Activated T-cell treated with anti-CD3 and anti-CD28 coated beads for 48 hours (primary cell): ENCODE measurements around the gene USP14.

Experiments
- DNase-seq: peaks from one replicate; pipeline ENCODE4 v3.0.0-alpha.2; 2020; ENCODE audit warnings: low read depth

The USP14 gene

GRCh38 chr18:228586-228985, 70.2 kb downstream of the USP14 start:
- no peak for DNase-seq

- DNase-seq, result no peak
Observed at GRCh38 chr18:231563-231962, 73.2 kb downstream of the USP14 start.

GRCh38 chr18:240175-240574, 81.8 kb downstream of the USP14 start:
- no peak for DNase-seq

GRCh38 chr18:245282-245847, 87.0 kb downstream of the USP14 start:
- DNase-seq, result no peak

GRCh38 chr18:248053-248452, 89.7 kb downstream of the USP14 start:
- DNase-seq, result no peak

- no peak for DNase-seq
Observed at GRCh38 chr18:250685-251084, 92.3 kb downstream of the USP14 start.

GRCh38 chr18:251572-251971, 93.2 kb downstream of the USP14 start:
- DNase-seq, result no peak

- DNase-seq, result no peak
Observed at GRCh38 chr18:253121-253520, 94.8 kb downstream of the USP14 start.

GRCh38 chr18:255171-255570, 96.8 kb downstream of the USP14 start:
- DNase-seq, result no peak

GRCh38 chr18:260547-260946, 102.2 kb downstream of the USP14 start:
- no peak for DNase-seq

GRCh38 chr18:261398-262073, 103.2 kb downstream of the USP14 start:
- no peak for DNase-seq
